SK-N-MC (cell line): ENCODE results near the gene PDX1.
A peak's percentile ranks its signal among the peaks of the same experiment; 100 is the strongest.

Experiments used
- EZH2 ChIP-seq: fragments of 200-600 bp; sonication (generic); IDR thresholded peaks from one replicate; pipeline ENCODE4 v1.6.1; 2017; ENCODE audit warnings: antibody characterized with exemption
- POLR2AphosphoS5 ChIP-seq: IDR thresholded peaks from 2 replicates; pipeline ENCODE4 v1.6.1; 2012; ENCODE audit warnings: mild to moderate bottlenecking, low read depth, low read length, borderline replicate concordance

- TF ChIP-seq POLR2AphosphoS5 (no peak), EZH2 (peak; percentile 81)
Measured at GRCh38 chr13:27953676-27954405, 34.0 kb downstream of the PDX1 start.
